ENCODE data around the gene SH3RF1. TPM values are rescaled to one million over a fixed set of nuclear protein-coding genes. Genes with fewer than 3 reads are reported as not detected.

SH3RF1 gene
- total RNA-seq, 1 experiment from 2014 or later, result 15.3 TPM

- no peak overlapping the region for H2AK5ac ChIP-seq (ENCODE audit: insufficient read length, low read length)
- Mint-ChIP-seq H3K4me3 (no peak overlapping the region), H3K9me3 (no peaks in the 10 kb centered on the region), H3K27me3 (ENCODE audit: low read depth) (no peaks in the 10 kb centered on the region), H3K4me1 (peaks cover 27 to 31% of the 10 kb centered on the region in 2 experiments), H3K27ac (peak overlapping the region in 1 of 3 experiments; percentile 71; a peak in 2 of 7 replicates), H3K36me3 (ENCODE audit: insufficient read depth in 1 of 3, low read depth in 3 of 3) (no peaks in the 10 kb centered on the region)
- H2BK20ac ChIP-seq (ENCODE audit: low read depth, low read length, poor library complexity, severe bottlenecking), result no peak overlapping the region
- no peaks in the 10 kb centered on the region for H3K27me3 ChIP-seq (ENCODE audit: insufficient read depth, low read length)
- no peaks in the 10 kb centered on the region for H3K23me2 ChIP-seq (ENCODE audit: insufficient read length, low read depth, low read length, poor library complexity, severe bottlenecking)
- H3K4ac ChIP-seq (ENCODE audit: low read depth, low read length), result no peak overlapping the region
- H2BK5ac ChIP-seq (ENCODE audit: insufficient read length, low read length), result no peak overlapping the region
- no peak overlapping the region for H3K23ac ChIP-seq (ENCODE audit: insufficient read length, low read depth, low read length)
- no peak overlapping the region for H4K5ac ChIP-seq (ENCODE audit: insufficient read length, low read depth, low read length)
- no peak overlapping the region for H3K9ac ChIP-seq (ENCODE audit: extremely low read depth, insufficient read length, low read length)
- no peak overlapping the region for H4K91ac ChIP-seq (ENCODE audit: insufficient read length, low read depth, low read length)
- no peak overlapping the region for H2AFZ ChIP-seq (ENCODE audit: low read length)
- no peak overlapping the region for H2BK12ac ChIP-seq (ENCODE audit: insufficient read length, low read depth, low read length)
- H2BK15ac ChIP-seq (ENCODE audit: low read depth, low read length), result no peak overlapping the region
- H3K56ac ChIP-seq (ENCODE audit: insufficient read length, low read depth, low read length), result no peak overlapping the region
- H3K27ac ChIP-seq (ENCODE audit: insufficient read length, low read depth, low read length), result no peak overlapping the region
- no peak overlapping the region for H3K14ac ChIP-seq (ENCODE audit: insufficient read depth, low read length)
- H3K4me1 ChIP-seq (ENCODE audit: insufficient read depth, low read length), result peaks cover 3% of the 10 kb centered on the region
- no peak overlapping the region for H3K18ac ChIP-seq (ENCODE audit: insufficient read length, low read depth, low read length)
- no peak overlapping the region for H3K4me2 ChIP-seq (ENCODE audit: insufficient read depth, insufficient read length, low read length)
- WGBS (ENCODE audit: extremely low coverage, insufficient read length, low lambda C conversion rate), result no CpG with 5 or more reads among the region's 3 CpGs
- H3K9me3 ChIP-seq (ENCODE audit: control insufficient read depth, low read depth, low read length), result no peaks in the 10 kb centered on the region
- no peaks in the 10 kb centered on the region for H4K20me1 ChIP-seq (ENCODE audit: control insufficient read depth, insufficient read depth, insufficient read length)
- no peaks in the 10 kb centered on the region; the same call in 1 of the 2 replicates for H3K79me2 ChIP-seq (ENCODE audit: insufficient read depth, low read length)
- DNase-seq, result no peak
- no peak for TF ChIP-seq CTCF (conservative IDR thresholded peaks at IDR 0.05)
- no peak overlapping the region for H4K8ac ChIP-seq (replicated peaks; ENCODE audit: insufficient read length, low read depth, low read length)
- peaks cover 3% of the 10 kb centered on the region for H3K79me1 ChIP-seq (ENCODE audit: insufficient read depth, low read depth, low read length, poor library complexity, severe bottlenecking)
- H2BK120ac ChIP-seq (ENCODE audit: low read depth, low read length, poor library complexity, severe bottlenecking), result no peak overlapping the region
- H3T11ph ChIP-seq (ENCODE audit: low read length), result no peak overlapping the region
Measured at GRCh38 chr4:169184686-169185085, 86.1 kb downstream of the SH3RF1 start.

Data from H9 (cell line).